H9 (cell line): Measurements from ENCODE around the gene ADAMTS3. TPM values are rescaled to one million over a fixed set of nuclear protein-coding genes. Genes with fewer than 3 reads are reported as not detected.

Source experiments
- DNase-seq: peaks from one replicate; pipeline ENCODE4 v3.0.0-alpha.2; 2017
- H2AFZ ChIP-seq: one replicate; pipeline ENCODE4 v1.6.1; 2013; ENCODE audit warnings: mild to moderate bottlenecking, low read length, control low read depth, moderate library complexity
- H2AK5ac ChIP-seq: 2 replicates; pipeline ENCODE4 v1.6.1; 2013; ENCODE audit warnings: low read length, control low read depth, mixed read lengths; ENCODE audit not compliant: insufficient read length
- H2BK120ac ChIP-seq: one replicate; pipeline ENCODE4 v1.6.1; 2013; ENCODE audit warnings: low read depth, mild to moderate bottlenecking, low read length, control low read depth, inconsistent platforms; ENCODE audit not compliant: poor library complexity, severe bottlenecking
- H2BK12ac ChIP-seq: 2 replicates; pipeline ENCODE4 v1.6.1; 2013; ENCODE audit warnings: low read length, control low read depth, mixed read lengths, low read depth; ENCODE audit not compliant: insufficient read length
- H2BK15ac ChIP-seq: 2 replicates; pipeline ENCODE4 v1.6.1; 2013; ENCODE audit warnings: low read depth, low read length, control low read depth
- H2BK20ac ChIP-seq: one replicate; pipeline ENCODE4 v1.6.1; 2013; ENCODE audit warnings: low read depth, mild to moderate bottlenecking, low read length, control low read depth, inconsistent platforms; ENCODE audit not compliant: poor library complexity, severe bottlenecking
- H2BK5ac ChIP-seq: 2 replicates; pipeline ENCODE4 v1.6.1; 2013; ENCODE audit warnings: low read length, control low read depth, mixed read lengths; ENCODE audit not compliant: insufficient read length
- H3K14ac ChIP-seq: 2 replicates; pipeline ENCODE4 v1.6.1; 2013; ENCODE audit warnings: low read length, control low read depth; ENCODE audit not compliant: insufficient read depth
- H3K18ac ChIP-seq: 2 replicates; pipeline ENCODE4 v1.6.1; 2013; ENCODE audit warnings: low read depth, mild to moderate bottlenecking, mixed read lengths, low read length, control low read depth; ENCODE audit not compliant: insufficient read length
- H3K23ac ChIP-seq: 2 replicates; pipeline ENCODE4 v1.6.1; 2013; ENCODE audit warnings: low read length, control low read depth, mixed read lengths, low read depth; ENCODE audit not compliant: insufficient read length
- H3K23me2 ChIP-seq: 2 replicates; pipeline ENCODE4 v1.6.1; 2013; ENCODE audit warnings: low read depth, mild to moderate bottlenecking, mixed read lengths, low read length, control low read depth; ENCODE audit not compliant: insufficient read length, poor library complexity, severe bottlenecking
- H3K27ac ChIP-seq: 2 replicates; pipeline ENCODE4 v1.5.1; 2013; ENCODE audit warnings: low read length, control low read depth, mixed read lengths, low read depth; ENCODE audit not compliant: insufficient read length
- H3K27me3 ChIP-seq: 2 replicates; pipeline ENCODE4 v1.6.1; 2013; ENCODE audit warnings: low read length, control low read depth, inconsistent platforms; ENCODE audit not compliant: insufficient read depth
- H3K4ac ChIP-seq: 2 replicates; pipeline ENCODE4 v1.6.1; 2013; ENCODE audit warnings: low read depth, mild to moderate bottlenecking, control low read depth, inconsistent platforms, low read length, moderate library complexity
- H3K4me1 ChIP-seq: 2 replicates; pipeline ENCODE4 v1.6.1; 2013; ENCODE audit warnings: low read length, control low read depth, inconsistent platforms; ENCODE audit not compliant: insufficient read depth
- H3K4me2 ChIP-seq: 2 replicates; pipeline ENCODE4 v1.6.1; 2013; ENCODE audit warnings: low read length, control low read depth, mixed read lengths; ENCODE audit not compliant: insufficient read length, insufficient read depth
- H3K56ac ChIP-seq: 2 replicates; pipeline ENCODE4 v1.6.1; 2013; ENCODE audit warnings: low read depth, mild to moderate bottlenecking, mixed read lengths, low read length, control low read depth; ENCODE audit not compliant: insufficient read length
- H3K79me1 ChIP-seq: 2 replicates; pipeline ENCODE4 v1.6.1; 2013; ENCODE audit warnings: low read depth, mild to moderate bottlenecking, moderate library complexity, low read length, control low read depth, inconsistent platforms; ENCODE audit not compliant: insufficient read depth, poor library complexity, severe bottlenecking
- H3K79me2 ChIP-seq: 2 replicates; pipeline ENCODE4 v1.6.1; 2013; ENCODE audit warnings: low read length, control low read depth, inconsistent platforms; ENCODE audit not compliant: insufficient read depth
- H3K9ac ChIP-seq: 2 replicates; pipeline ENCODE4 v1.6.1; 2013; ENCODE audit warnings: low read length, control low read depth, mixed read lengths; ENCODE audit not compliant: insufficient read length; ENCODE audit errors: extremely low read depth
- H3K9me3 ChIP-seq: one replicate; pipeline ENCODE4 v1.6.1; 2013; ENCODE audit warnings: low read depth, low read length, inconsistent platforms; ENCODE audit not compliant: control insufficient read depth
- H3T11ph ChIP-seq: one replicate; pipeline ENCODE4 v1.6.1; 2013; ENCODE audit warnings: mild to moderate bottlenecking, low read length, control low read depth, inconsistent platforms
- H4K20me1 ChIP-seq: one replicate; pipeline ENCODE4 v1.6.1; 2013; ENCODE audit not compliant: control insufficient read depth, insufficient read length, insufficient read depth
- H4K5ac ChIP-seq: 2 replicates; pipeline ENCODE4 v1.6.1; 2013; ENCODE audit warnings: low read depth, mild to moderate bottlenecking, mixed read lengths, low read length, control low read depth; ENCODE audit not compliant: insufficient read length
- H4K8ac ChIP-seq: replicated peaks from 2 replicates; pipeline ENCODE4 v1.6.1; 2013; ENCODE audit warnings: low read length, control low read depth, mixed read lengths, low read depth; ENCODE audit not compliant: insufficient read length
- H4K91ac ChIP-seq: 2 replicates; pipeline ENCODE4 v1.6.1; 2013; ENCODE audit warnings: low read depth, mild to moderate bottlenecking, moderate library complexity, mixed read lengths, low read length, control low read depth; ENCODE audit not compliant: insufficient read length
- H3K27ac Mint-ChIP-seq, 3 experiments: 2 replicates in 2 of 3; 3 replicates in 1 of 3; pipeline ENCODE4 v1.8.0; 2020 to 2021; ENCODE audit warnings: mixed read lengths in 3 of 3, mild to moderate bottlenecking in 1 of 3, moderate library complexity in 1 of 3
- H3K27me3 Mint-ChIP-seq: 2 replicates; pipeline ENCODE4 v1.8.0; 2021; ENCODE audit warnings: low read depth, mild to moderate bottlenecking, moderate library complexity, mixed read lengths
- H3K36me3 Mint-ChIP-seq, 3 experiments: 2 replicates in 2 of 3; 3 replicates in 1 of 3; pipeline ENCODE4 v1.8.0; 2020 to 2021; ENCODE audit warnings: low read depth in 3 of 3, mixed read lengths in 3 of 3; ENCODE audit not compliant: insufficient read depth in 1 of 3
- H3K4me1 Mint-ChIP-seq, 2 experiments: 2 replicates each; pipeline ENCODE4 v1.8.0; 2020; ENCODE audit warnings: mixed read lengths in 2 of 2
- H3K4me3 Mint-ChIP-seq, 2 experiments: 2 replicates in 1 of 2; 3 replicates in 1 of 2; pipeline ENCODE4 v1.8.0; 2020 to 2021; ENCODE audit warnings: mild to moderate bottlenecking in 2 of 2, mixed read lengths in 2 of 2, moderate library complexity in 1 of 2
- H3K9me3 Mint-ChIP-seq, 2 experiments: 2 replicates in 1 of 2; 3 replicates in 1 of 2; pipeline ENCODE4 v1.8.0; 2020; ENCODE audit warnings: mild to moderate bottlenecking in 2 of 2, mixed read lengths in 2 of 2, moderate library complexity in 1 of 2
- WGBS: extraction: QIAGEN DNeasy Blood & Tissue Kit; methylation state at CpG from one replicate; pipeline ENCODE4 v1.1.7; 2013; ENCODE audit warnings: missing lambda C conversion rate, low lambda C conversion rate, mixed read lengths; ENCODE audit not compliant: insufficient read length; ENCODE audit errors: extremely low coverage; 5-methylcytosine and 5-hydroxymethylcytosine counted together
- total RNA-seq: library from RNA; stranded (reverse); gene quantifications from 2 replicates; pipeline ENCODE4 v1.2.1, GENCODE V29; 2021
- TF ChIP-seq, protein P1 (sequence below): fragments of 200-600 bp; sonication (generic); conservative IDR thresholded peaks from 3 replicates; pipeline ENCODE4 v1.8.0; 2021; ENCODE audit warnings: antibody characterized with exemption, mild to moderate bottlenecking

The ADAMTS3 gene
- total RNA-seq, 1 experiment from 2014 or later: 1.1 TPM

DNA sequence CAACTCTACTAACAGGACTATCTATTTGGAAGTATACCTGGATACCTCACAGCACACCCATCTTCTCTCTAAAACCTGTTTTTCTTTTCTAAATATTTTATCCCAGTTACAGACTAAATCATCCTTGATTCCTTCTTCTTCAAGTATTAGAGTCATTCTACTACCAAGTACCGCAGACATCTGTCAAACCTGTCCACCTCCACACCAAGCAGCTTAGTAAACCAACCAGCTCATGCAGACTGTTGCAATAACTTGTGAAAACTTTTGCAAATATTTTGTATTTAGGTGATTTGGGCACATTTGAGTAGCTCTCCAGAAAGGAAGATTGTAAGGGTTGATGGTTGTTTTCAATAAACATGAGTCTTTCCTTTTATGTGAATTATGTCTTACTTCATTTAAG, 238.6 kb downstream of the ADAMTS3 start:
- TF ChIP-seq, protein P1, sequence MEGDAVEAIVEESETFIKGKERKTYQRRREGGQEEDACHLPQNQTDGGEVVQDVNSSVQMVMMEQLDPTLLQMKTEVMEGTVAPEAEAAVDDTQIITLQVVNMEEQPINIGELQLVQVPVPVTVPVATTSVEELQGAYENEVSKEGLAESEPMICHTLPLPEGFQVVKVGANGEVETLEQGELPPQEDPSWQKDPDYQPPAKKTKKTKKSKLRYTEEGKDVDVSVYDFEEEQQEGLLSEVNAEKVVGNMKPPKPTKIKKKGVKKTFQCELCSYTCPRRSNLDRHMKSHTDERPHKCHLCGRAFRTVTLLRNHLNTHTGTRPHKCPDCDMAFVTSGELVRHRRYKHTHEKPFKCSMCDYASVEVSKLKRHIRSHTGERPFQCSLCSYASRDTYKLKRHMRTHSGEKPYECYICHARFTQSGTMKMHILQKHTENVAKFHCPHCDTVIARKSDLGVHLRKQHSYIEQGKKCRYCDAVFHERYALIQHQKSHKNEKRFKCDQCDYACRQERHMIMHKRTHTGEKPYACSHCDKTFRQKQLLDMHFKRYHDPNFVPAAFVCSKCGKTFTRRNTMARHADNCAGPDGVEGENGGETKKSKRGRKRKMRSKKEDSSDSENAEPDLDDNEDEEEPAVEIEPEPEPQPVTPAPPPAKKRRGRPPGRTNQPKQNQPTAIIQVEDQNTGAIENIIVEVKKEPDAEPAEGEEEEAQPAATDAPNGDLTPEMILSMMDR: no peak
- Histone ChIP-seq H3K56ac (no peak overlapping the region), H2BK15ac (no peak overlapping the region), H4K5ac (no peak overlapping the region), H3K27me3 (no peaks in the 10 kb centered on the region), H3K9ac (no peak overlapping the region), H3K18ac (no peak overlapping the region), H2AK5ac (no peak overlapping the region), H3K79me1 (no peaks in the 10 kb centered on the region), H3K9me3 (no peaks in the 10 kb centered on the region), H4K20me1 (no peaks in the 10 kb centered on the region), H3K4me2 (no peak overlapping the region), H4K91ac (no peak overlapping the region), H2BK12ac (no peak overlapping the region), H3K23me2 (no peaks in the 10 kb centered on the region), H3K27ac (no peak overlapping the region), H3K23ac (no peak overlapping the region), H3T11ph (no peak overlapping the region), H3K4ac (no peak overlapping the region), H2AFZ (no peak overlapping the region), H4K8ac (no peak overlapping the region), H2BK120ac (no peak overlapping the region), H2BK5ac (no peak overlapping the region), H3K4me1 (no peaks in the 10 kb centered on the region), H3K14ac (no peak overlapping the region; the same call in 1 of the 2 replicates), H3K79me2 (no peaks in the 10 kb centered on the region), H2BK20ac (no peak overlapping the region)
- no peaks in the 10 kb centered on the region for H3K9me3 Mint-ChIP-seq
- H3K27me3 Mint-ChIP-seq: no peaks in the 10 kb centered on the region
- H3K4me1 Mint-ChIP-seq: no peaks in the 10 kb centered on the region
- no peak for DNase-seq
- no CpG with 5 or more reads among the region's 1 CpG for WGBS
- no peaks in the 10 kb centered on the region for H3K36me3 Mint-ChIP-seq
- H3K27ac Mint-ChIP-seq: no peak overlapping the region
- H3K4me3 Mint-ChIP-seq: no peak overlapping the region
